ENCODE measurements around the gene DOCK8. TPM values are rescaled to one million over a fixed set of nuclear protein-coding genes. Genes with fewer than 3 reads are reported as not detected.

The DOCK8 gene
- total and polyA plus RNA-seq, 2 of the 4 experiments (the other 2 are of a cell fraction): not detected

- intact Hi-C loops (cut with micrococcal nuclease): no loop called here
- Histone ChIP-seq H3K9me3 (ENCODE audit: control insufficient read depth, insufficient read depth, low read length) (no peaks in the 10 kb centered on the region), H3K56ac (ENCODE audit: extremely low read depth, insufficient read depth, low read length) (no peak overlapping the region), H2AK9ac (replicated peaks; ENCODE audit: low read depth, low read length, poor library complexity) (no peak overlapping the region), H4K91ac (ENCODE audit: insufficient read depth, low read depth, low read length) (no peak overlapping the region), H3K4me2 (ENCODE audit: low read depth, low read length) (no peak overlapping the region), H3K36me3 (ENCODE audit: control insufficient read depth, insufficient read depth, low read length) (no peaks in the 10 kb centered on the region), H3K18ac (ENCODE audit: low read depth, low read length) (no peak overlapping the region), H2AK5ac (ENCODE audit: low read depth, low read length) (no peak overlapping the region), H3K4ac (ENCODE audit: low read depth, low read length) (no peak overlapping the region), H2BK15ac (ENCODE audit: low read depth, low read length) (no peak overlapping the region), H3K9ac (ENCODE audit: low read depth, low read length) (no peak overlapping the region), H4K8ac (ENCODE audit: low read depth in 2 of 2, low read length in 2 of 2) (no peak overlapping the region), H2BK20ac (ENCODE audit: low read depth, low read length) (no peak overlapping the region), H3K79me1 (ENCODE audit: low read depth in 1 of 2, low read length in 2 of 2) (no peaks in the 10 kb centered on the region), H2BK120ac (ENCODE audit: low read depth, low read length) (no peak overlapping the region), H3K23ac (ENCODE audit: low read depth, low read length) (no peak overlapping the region), H3K14ac (replicated peaks; ENCODE audit: low read depth, low read length) (no peak overlapping the region), H3K27ac (ENCODE audit: insufficient read depth, low read length) (no peak overlapping the region), H3K27me3 (ENCODE audit: control insufficient read depth, insufficient read depth, low read length) (peaks cover 1% of the 10 kb centered on the region; the same call in 1 of the 2 replicates), H4K5ac (ENCODE audit: low read depth, low read length) (no peak overlapping the region), H3K9me1 (ENCODE audit: insufficient read depth, low read length) (no peaks in the 10 kb centered on the region), H2AFZ (replicated peaks; ENCODE audit: low read length, poor library complexity) (no peak overlapping the region), H4K20me1 (ENCODE audit: insufficient read depth, low read length) (no peaks in the 10 kb centered on the region), H2BK5ac (ENCODE audit: low read depth, low read length, poor library complexity, severe bottlenecking) (no peak overlapping the region), H3K4me1 (ENCODE audit: control insufficient read depth, insufficient read depth, low read length) (no peaks in the 10 kb centered on the region), H3K4me3 (ENCODE audit: insufficient read depth, low read depth, low read length) (no peak overlapping the region)
- no CpG with 5 or more reads among the region's 3 CpGs for WGBS, 2 experiments (ENCODE audit: extremely low coverage in 2 of 2, insufficient read length in 1 of 2)
- no peak for TF ChIP-seq POLR2A (IDR thresholded peaks at IDR 0.05; ENCODE audit: low read depth, low read length)
- TF ChIP-seq, protein P1, sequence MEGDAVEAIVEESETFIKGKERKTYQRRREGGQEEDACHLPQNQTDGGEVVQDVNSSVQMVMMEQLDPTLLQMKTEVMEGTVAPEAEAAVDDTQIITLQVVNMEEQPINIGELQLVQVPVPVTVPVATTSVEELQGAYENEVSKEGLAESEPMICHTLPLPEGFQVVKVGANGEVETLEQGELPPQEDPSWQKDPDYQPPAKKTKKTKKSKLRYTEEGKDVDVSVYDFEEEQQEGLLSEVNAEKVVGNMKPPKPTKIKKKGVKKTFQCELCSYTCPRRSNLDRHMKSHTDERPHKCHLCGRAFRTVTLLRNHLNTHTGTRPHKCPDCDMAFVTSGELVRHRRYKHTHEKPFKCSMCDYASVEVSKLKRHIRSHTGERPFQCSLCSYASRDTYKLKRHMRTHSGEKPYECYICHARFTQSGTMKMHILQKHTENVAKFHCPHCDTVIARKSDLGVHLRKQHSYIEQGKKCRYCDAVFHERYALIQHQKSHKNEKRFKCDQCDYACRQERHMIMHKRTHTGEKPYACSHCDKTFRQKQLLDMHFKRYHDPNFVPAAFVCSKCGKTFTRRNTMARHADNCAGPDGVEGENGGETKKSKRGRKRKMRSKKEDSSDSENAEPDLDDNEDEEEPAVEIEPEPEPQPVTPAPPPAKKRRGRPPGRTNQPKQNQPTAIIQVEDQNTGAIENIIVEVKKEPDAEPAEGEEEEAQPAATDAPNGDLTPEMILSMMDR (conservative IDR thresholded peaks at IDR 0.05; ENCODE audit: low read depth, low read length): no peak
- no peak for TF ChIP-seq CEBPB (IDR thresholded peaks at IDR 0.05; ENCODE audit: low read depth, low read length)
- TF ChIP-seq FOS (IDR thresholded peaks at IDR 0.05; ENCODE audit: low read depth, low read length): no peak
- TF ChIP-seq, protein P2, sequence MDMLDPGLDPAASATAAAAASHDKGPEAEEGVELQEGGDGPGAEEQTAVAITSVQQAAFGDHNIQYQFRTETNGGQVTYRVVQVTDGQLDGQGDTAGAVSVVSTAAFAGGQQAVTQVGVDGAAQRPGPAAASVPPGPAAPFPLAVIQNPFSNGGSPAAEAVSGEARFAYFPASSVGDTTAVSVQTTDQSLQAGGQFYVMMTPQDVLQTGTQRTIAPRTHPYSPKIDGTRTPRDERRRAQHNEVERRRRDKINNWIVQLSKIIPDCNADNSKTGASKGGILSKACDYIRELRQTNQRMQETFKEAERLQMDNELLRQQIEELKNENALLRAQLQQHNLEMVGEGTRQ (IDR thresholded peaks at IDR 0.05; ENCODE audit: low read depth, low read length): no peak
- TF ChIP-seq BHLHE40 (IDR thresholded peaks at IDR 0.05; ENCODE audit: low read depth, low read length): no peak
- no peak for TF ChIP-seq MAFK (IDR thresholded peaks at IDR 0.05; ENCODE audit: low read depth, low read length)
- TF ChIP-seq RAD21 (IDR thresholded peaks at IDR 0.05; ENCODE audit: low read length): no peak
- TF ChIP-seq, protein P3, sequence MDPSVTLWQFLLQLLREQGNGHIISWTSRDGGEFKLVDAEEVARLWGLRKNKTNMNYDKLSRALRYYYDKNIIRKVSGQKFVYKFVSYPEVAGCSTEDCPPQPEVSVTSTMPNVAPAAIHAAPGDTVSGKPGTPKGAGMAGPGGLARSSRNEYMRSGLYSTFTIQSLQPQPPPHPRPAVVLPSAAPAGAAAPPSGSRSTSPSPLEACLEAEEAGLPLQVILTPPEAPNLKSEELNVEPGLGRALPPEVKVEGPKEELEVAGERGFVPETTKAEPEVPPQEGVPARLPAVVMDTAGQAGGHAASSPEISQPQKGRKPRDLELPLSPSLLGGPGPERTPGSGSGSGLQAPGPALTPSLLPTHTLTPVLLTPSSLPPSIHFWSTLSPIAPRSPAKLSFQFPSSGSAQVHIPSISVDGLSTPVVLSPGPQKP (IDR thresholded peaks at IDR 0.05; ENCODE audit: borderline replicate concordance, low read depth, low read length): no peak
- no peak for TF ChIP-seq MXI1 (IDR thresholded peaks at IDR 0.05; ENCODE audit: borderline replicate concordance, low read depth, low read length)
- TF ChIP-seq NFE2L2 (IDR thresholded peaks at IDR 0.05; ENCODE audit: low read depth, low read length): no peak
- no peak for TF ChIP-seq CHD1 (IDR thresholded peaks at IDR 0.05; ENCODE audit: low read depth, low read length)
- TF ChIP-seq SMC3 (IDR thresholded peaks at IDR 0.05; ENCODE audit: low read depth, low read length): no peak
- TF ChIP-seq RFX5 (IDR thresholded peaks at IDR 0.05; ENCODE audit: low read depth, low read length): no peak
- dilution Hi-C loops (cut with HindIII; ENCODE audit: low sequenced_read_pairs, unreplicated experiment): no loop called here
- no TSS peak for BruUV-seq (replicated peaks)
- POLR2A ChIA-PET (ENCODE audit: unreplicated experiment): no interaction called here
- CTCF ChIA-PET: interaction anchor here (0.5 kb wide), 1 partner anchor 34 kb away, joined by 6 read pairs; no protein-coding TSS in a partner anchor
- in situ Hi-C loops (cut with MboI; ENCODE audit: low sequenced_read_pairs): no loop called here
- DNase-seq (no peak), ATAC-seq (ENCODE audit: low read depth) (no peak)
Measured at GRCh38 chr9:253539-253938, 38.9 kb downstream of the DOCK8 start.
